Adrenal gland (tissue), 5 donors: ENCODE results near the gene STX8.

ENCODE experiments used
- CTCF ChIP-seq, 6 experiments: fragments of 450-650 bp in 4 of 6; fragments of 200-600 bp in 2 of 6; sonication (generic) in 1 of 6; IDR thresholded peaks; 1 replicate in 5 of 6; 2 replicates in 1 of 6; pipeline versions ENCODE4 v1.5.1 to v1.8.0; 2016 to 2021; ENCODE audit warnings: antibody characterized with exemption in 6 of 6, mild to moderate bottlenecking in 2 of 6, moderate library complexity in 1 of 6
- POLR2A ChIP-seq, 2 donors: fragments of 450-650 bp; IDR thresholded peaks; one replicate each; pipeline ENCODE4 v1.6.1; 2017; ENCODE audit warnings: antibody characterized with exemption in 2 of 2, mild to moderate bottlenecking in 2 of 2, moderate library complexity in 1 of 2
- donor health status: DM: no; HTN: no; CAD: no.

GRCh38 chr17:9330611-9331271, 244.9 kb downstream of the STX8 start:
- TF ChIP-seq CTCF (IDR thresholded peaks at IDR 0.05) (no peak), POLR2A (IDR thresholded peaks at IDR 0.05) (no peak)
